HUES48 (cell line): ENCODE data around the gene TMEM63A.
A peak's percentile ranks its signal among the peaks of the same experiment; 100 is the strongest.
"Not testable (repeated sequence)": the region's sequence is repeated elsewhere in the genome, so short reads cannot be mapped to it uniquely, and the experiment has no call there.

Source experiments
- H3K27ac ChIP-seq: one replicate; pipeline ENCODE4 v1.7.0; 2013; ENCODE audit warnings: low read depth, low read length, inconsistent platforms
- H3K27me3 ChIP-seq: 2 replicates; pipeline ENCODE4 v1.6.1; 2013; ENCODE audit warnings: mild to moderate bottlenecking, low read length; ENCODE audit not compliant: control insufficient read depth, insufficient read depth
- H3K36me3 ChIP-seq: 2 replicates; pipeline ENCODE4 v1.6.1; 2013; ENCODE audit warnings: low read length; ENCODE audit not compliant: control insufficient read depth, insufficient read depth
- H3K4me1 ChIP-seq: 2 replicates; pipeline ENCODE4 v1.6.1; 2013; ENCODE audit warnings: mild to moderate bottlenecking, low read length; ENCODE audit not compliant: control insufficient read depth, insufficient read depth
- H3K4me3 ChIP-seq: 2 replicates; pipeline ENCODE4 v1.5.1; 2013; ENCODE audit warnings: mild to moderate bottlenecking, low read depth, low read length
- H3K9ac ChIP-seq: 2 replicates; pipeline ENCODE4 v1.6.1; 2013; ENCODE audit warnings: mild to moderate bottlenecking, low read depth, low read length, moderate library complexity
- H3K9me3 ChIP-seq: 2 replicates; pipeline ENCODE4 v1.6.1; 2013; ENCODE audit warnings: low read length; ENCODE audit not compliant: control insufficient read depth, insufficient read depth

The TMEM63A gene

DNA sequence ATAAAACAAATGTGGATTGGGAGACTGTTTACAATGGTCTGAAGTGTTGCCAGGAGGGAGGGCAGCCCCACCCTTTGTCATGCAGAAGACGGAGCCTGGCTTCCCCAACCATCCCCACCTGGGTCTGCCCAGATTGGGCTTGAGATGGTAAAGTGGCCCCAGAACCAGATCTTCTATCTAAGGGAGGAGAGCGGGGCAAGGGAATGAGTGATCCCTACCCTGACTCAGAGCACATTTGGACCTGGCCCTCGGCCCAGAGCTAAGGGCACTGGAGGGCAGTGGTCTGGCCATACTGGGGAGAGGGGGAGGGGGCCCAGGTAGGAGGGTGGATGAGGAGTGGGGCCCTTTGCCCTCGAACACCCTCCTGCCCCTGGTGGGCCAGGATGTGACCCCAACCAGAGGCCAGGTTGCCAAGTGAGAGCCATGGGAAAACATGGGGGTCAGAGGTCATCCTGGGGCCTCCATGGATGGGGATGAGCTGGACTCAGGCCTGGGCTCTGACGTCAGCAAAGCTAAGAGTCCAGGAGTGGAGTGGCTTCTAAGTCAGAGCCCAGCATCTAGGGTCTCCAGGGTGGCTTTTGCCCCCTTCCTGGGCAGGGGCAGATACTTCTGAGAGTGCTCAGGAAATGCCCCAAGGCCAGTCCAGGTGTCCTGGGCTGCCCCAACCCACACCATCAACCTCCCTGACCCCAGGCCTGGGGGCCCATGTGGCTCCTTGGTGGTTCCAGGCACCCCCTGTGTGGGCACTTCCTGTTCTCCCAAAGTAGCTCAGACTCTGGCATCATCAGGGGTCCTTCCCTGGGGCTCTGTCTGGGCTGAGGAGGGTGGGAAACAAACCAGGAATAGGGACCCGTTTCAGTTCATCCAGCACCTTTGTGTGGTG lies 8.4 kb upstream of the TMEM63A start:
- Histone ChIP-seq H3K4me1 (peaks cover 32% of the 10 kb centered on the region), H3K4me3 (peak overlapping the region; percentile 7; the same call in 1 of the 2 replicates), H3K27me3 (no peaks in the 10 kb centered on the region), H3K36me3 (peaks cover 8% of the 10 kb centered on the region; the same call in 1 of the 2 replicates), H3K9ac (no peak overlapping the region; the same call in 1 of the 2 replicates), H3K9me3 (no peaks in the 10 kb centered on the region), H3K27ac (peak overlapping the region; percentile 84)

DNA sequence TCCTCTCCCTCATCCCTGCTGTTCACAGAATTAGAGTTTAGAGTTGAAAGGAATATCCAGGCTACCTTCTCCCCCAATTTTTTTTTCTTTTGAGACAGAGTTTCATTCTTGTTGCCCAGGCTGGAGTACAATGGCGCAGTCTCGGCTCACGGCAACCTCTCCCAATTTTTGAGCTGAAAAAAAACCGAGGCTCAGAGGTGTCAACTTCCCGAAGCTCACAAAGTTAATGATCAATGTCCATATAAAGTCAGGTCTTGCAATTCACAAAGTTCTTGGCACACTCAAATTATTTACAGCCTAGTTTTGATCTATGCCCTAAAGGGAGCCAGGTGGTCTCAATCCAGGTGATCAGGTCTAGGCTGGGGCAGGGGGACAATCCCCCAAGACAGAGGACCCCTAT lies 7.6 kb upstream of the TMEM63A start:
- Histone ChIP-seq H3K36me3 (peaks cover 8% of the 10 kb centered on the region; the same call in 1 of the 2 replicates), H3K9ac (no peak overlapping the region; the same call in none of the 2 replicates), H3K27me3 (no peaks in the 10 kb centered on the region), H3K9me3 (no peaks in the 10 kb centered on the region), H3K4me3 (peak overlapping the region; percentile 31; the same call in 1 of the 2 replicates), H3K4me1 (peaks cover 32% of the 10 kb centered on the region), H3K27ac (peak overlapping the region; percentile 84)

DNA sequence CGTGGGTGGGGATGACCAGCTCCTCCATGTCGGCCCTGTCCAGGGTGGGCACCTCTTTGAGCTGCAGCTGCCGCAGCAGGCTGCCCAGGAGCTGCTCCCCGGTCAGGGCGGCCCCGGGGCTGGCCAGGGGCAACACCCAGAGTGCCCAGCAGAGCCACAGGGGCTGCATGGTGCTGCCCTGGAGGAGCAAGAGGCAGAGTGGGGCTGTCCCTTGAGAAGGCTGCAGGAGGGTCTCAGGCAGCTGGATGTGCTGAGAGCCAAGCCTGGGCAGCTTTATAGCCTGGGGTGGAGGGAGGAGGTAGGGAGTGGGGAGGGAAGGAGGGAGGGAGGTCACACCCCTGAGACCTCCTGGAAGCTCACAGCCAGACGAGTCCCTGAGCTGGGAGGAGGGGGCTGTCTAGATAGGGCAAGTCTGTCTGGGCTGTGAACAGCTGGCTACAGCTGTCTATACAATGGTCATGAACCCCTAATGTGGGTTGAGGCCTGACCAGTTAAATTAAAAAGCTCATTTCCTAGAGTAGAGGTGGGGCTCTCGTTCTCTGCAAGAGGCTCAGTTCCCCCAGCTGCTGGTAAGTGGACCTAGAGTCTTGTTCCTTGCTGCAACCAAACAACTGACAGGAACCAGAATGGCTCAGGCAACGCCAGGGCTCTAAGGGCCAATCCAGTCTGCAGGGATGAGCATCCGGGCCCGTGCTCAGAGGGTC lies 6.9 kb upstream of the TMEM63A start, which contains the start of gene LEFTY1:
Gene LEFTY1 (minus strand): TSS at position 249 of the 704 bp plus-strand sequence. CDS start 80 bp downstream, at position 169.
- peaks cover 8% of the 10 kb centered on the region; the same call in 1 of the 2 replicates for H3K36me3 ChIP-seq
- no peaks in the 10 kb centered on the region for H3K9me3 ChIP-seq
- H3K27me3 ChIP-seq, result no peaks in the 10 kb centered on the region
- peaks cover 32% of the 10 kb centered on the region for H3K4me1 ChIP-seq
- peak within 1 kb of the TSS; percentile 84 for H3K27ac ChIP-seq
- H3K4me3 ChIP-seq, result peak within 1 kb of the TSS; percentile 57
- H3K9ac ChIP-seq, result peak within 1 kb of the TSS; percentile 66

DNA sequence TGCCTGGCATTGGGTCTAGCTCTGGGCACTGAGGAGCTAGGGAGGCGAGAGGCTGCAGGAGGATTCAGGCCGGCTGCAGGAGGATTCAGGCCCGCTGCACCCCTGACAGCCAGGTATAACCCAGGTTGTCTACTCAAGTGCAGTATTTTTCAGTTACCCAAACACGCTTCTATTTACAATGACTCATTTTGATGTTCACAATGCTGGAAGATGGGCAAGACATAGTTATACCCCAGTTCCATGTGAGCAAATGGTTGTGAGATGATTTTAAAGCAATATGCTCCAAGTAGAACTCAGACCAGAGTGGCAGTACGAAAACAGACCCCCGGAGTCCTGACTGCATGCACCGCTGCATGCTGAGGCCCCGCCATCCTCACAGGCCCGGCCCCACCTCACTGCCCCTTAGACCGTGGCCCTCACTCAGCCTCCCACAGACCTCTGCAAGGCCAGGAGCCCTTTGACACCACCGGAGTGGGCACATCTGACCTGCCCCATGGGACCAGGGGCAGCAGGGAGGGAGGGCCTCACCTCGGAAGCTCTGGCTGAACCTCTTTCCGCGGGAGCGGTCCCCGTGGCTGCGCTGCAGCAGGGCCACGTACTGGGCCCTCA lies 6.2 kb upstream of the TMEM63A start:
- Histone ChIP-seq H3K4me1 (peaks cover 32% of the 10 kb centered on the region), H3K9me3 (no peaks in the 10 kb centered on the region), H3K27ac (peak overlapping the region; percentile 53), H3K27me3 (peaks cover 6% of the 10 kb centered on the region; the same call in 1 of the 2 replicates), H3K36me3 (peaks cover 8% of the 10 kb centered on the region; the same call in 1 of the 2 replicates), H3K9ac (peak overlapping the region; percentile 66), H3K4me3 (peak overlapping the region; percentile 57)

DNA sequence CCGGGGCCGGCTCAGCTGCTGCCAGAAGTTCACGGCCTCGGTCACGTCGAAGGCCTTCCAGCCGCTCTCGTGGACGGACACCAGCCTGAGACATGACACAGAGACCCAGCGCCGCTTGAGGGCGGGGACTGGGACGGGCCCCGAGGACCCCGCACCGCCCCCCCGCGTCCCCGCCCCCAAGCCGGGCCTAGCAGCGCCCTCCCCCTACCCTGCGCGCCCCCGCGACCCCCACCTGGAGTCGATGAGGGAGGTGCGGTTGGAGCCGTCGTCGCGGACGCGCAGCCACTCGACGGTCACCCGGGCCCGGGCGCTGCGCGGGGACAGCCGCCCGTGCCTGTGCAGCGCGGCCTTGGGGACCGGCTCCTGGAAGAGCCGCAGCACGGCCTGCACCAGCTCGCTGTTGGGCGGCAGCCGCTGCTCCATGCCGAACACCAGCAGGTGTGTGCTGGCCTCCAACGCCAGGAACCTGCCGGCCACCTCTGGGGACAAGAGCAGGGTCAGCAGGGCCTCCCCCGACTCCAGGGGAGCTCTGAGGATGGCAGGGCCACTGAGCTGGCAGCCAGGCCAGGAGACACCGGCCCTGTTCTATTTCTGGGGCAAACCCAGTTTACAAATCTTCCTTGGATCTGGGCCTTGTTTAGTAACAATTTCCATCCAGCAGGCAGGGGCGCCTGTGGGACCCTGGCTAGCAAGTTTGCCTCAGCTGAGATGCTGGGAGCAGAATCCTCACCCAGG lies 5.5 kb upstream of the TMEM63A start:
- H3K4me1 ChIP-seq, result peaks cover 32% of the 10 kb centered on the region
- peak overlapping the region; percentile 53 for H3K27ac ChIP-seq
- peak overlapping the region; percentile 57 for H3K4me3 ChIP-seq
- H3K36me3 ChIP-seq, H3K27me3 ChIP-seq, H3K9me3 ChIP-seq: not testable (repeated sequence)
- H3K9ac ChIP-seq, result peak overlapping the region; percentile 66; the same call in 1 of the 2 replicates

DNA sequence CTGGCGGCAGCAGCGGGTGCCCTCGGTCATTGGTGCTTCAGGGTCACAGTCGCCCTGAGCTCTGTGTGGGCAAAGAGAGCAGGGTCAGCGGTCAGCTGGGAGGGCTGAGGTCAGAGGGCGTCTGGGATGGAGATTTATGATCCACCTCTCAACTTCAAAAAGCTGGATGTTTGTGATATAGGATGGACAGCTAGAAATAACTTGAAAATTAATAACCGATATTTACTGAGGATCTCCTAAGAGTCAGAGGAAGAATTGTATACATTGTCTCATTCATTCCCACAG lies 4.8 kb upstream of the TMEM63A start:
- Histone ChIP-seq H3K27me3 (peaks cover 8% of the 10 kb centered on the region; the same call in 1 of the 2 replicates), H3K4me3 (peak overlapping the region; percentile 12; the same call in 1 of the 2 replicates), H3K9ac (no peak overlapping the region), H3K36me3 (peaks cover 8% of the 10 kb centered on the region; the same call in 1 of the 2 replicates), H3K27ac (no peak overlapping the region), H3K4me1 (peaks cover 32% of the 10 kb centered on the region), H3K9me3 (no peaks in the 10 kb centered on the region)

DNA sequence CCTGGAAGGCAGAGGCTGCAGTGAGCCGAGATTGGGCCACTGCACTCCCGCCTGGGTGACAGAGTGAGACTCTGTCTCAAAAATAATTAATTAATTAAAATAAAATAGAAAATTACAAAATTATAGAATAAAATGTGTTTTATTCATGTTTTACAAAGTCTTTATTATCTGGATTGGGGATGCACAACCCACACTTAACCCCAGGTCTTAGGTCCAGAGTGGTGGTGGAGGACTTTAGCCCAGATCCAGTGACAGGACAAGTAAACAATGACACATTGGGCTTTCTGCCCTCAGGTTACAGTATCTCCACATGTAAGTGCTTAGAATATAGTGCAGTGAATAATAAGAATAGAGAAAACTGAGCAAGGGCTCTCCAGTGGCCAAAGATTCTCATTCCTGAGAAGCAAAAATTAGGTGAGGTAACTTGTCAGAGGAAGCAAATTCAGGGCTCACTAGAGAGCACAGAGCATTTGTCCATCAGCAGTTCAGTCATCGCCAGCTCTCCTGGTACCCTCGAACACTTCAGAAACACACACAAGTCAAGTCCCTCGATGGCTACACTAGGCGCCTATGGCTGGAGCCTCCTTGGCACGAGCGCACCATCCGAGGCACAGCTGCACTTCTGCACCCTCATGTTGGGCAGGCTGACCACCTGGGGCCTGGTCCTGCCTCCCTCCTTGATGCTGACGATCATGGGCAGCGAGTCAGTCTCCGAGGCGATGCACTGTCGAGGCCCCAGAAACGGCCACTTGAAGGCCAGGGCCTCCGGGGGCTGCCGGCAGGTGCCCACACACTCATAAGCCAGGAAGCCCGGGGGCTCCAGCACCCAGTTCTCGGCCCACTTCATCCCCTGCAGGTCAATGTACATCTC lies 4.2 kb upstream of the TMEM63A start:
- Histone ChIP-seq H3K4me1 (peaks cover 33% of the 10 kb centered on the region), H3K4me3 (no peak overlapping the region), H3K9ac (peak overlapping the region; percentile 51), H3K27me3 (peaks cover 8% of the 10 kb centered on the region; the same call in 1 of the 2 replicates), H3K9me3 (no peaks in the 10 kb centered on the region), H3K36me3 (peaks cover 8% of the 10 kb centered on the region; the same call in 1 of the 2 replicates), H3K27ac (no peak overlapping the region)

DNA sequence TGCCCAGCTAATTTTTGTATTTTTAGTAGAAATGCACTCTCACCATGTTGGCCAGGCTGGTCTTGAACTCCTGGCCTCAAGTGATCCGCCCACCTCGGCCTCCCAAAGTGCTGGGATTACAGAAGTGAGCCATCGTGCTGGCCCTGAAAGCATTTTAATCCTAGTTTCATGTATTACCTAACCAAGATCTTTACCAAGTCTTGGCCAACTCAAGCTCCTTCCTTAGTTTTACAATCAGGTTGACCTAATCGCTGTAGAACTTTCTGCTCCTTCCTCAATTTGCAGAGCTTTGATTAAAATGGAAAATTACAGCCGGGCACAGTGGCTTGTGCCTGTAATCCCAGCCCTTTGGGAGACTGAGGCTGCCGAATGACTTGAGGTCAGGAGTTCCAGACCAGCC lies 3.2 kb upstream of the TMEM63A start:
- peaks cover 8% of the 10 kb centered on the region; the same call in 1 of the 2 replicates for H3K27me3 ChIP-seq

DNA sequence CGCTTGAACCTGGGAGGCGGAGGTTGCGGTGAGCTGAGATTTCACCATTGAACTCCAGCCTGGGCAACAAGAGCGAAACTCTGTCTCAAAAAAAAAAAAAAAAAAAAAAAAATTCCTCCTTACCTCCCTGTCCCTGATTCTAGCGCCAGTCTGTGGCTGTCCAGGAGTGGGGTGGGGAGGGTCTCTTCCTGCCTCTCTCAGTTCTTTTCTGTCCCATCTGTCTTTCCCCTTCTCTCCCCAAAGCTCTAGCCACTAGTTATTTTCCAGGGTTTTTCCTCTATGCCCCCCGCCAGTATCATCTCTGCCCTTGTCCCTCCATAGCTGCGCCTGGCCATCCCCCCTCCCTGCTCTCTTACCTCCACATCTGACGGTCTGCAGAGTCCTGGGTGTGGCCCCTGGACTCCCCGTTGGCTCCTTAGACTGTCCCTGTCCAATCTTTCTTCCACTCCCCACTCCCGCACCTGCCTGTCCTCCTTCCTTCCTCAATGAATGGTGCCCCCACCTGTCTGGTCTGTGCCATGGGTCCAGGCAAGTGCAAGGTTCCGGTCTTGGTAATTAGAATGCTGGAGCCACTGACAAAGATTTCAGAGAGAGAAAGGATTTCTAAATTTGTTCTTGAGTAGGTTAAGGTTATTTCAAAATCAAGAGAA lies 1.6 kb upstream of the TMEM63A start:
- no peak overlapping the region for H3K9ac ChIP-seq
- peak overlapping the region; percentile 86 for H3K4me3 ChIP-seq
- H3K4me1 ChIP-seq, result peaks cover 24% of the 10 kb centered on the region
- peaks cover 8% of the 10 kb centered on the region; the same call in 1 of the 2 replicates for H3K27me3 ChIP-seq
- H3K36me3 ChIP-seq, result peaks cover 15% of the 10 kb centered on the region; the same call in 1 of the 2 replicates
- H3K9me3 ChIP-seq, result no peaks in the 10 kb centered on the region
- H3K27ac ChIP-seq, result no peak overlapping the region

More for the DNA sequence above, 3.2 kb upstream of the TMEM63A start:
- H3K4me1 ChIP-seq, result peaks cover 34% of the 10 kb centered on the region
- H3K9ac ChIP-seq, result no peak overlapping the region
- H3K36me3 ChIP-seq, result peaks cover 8% of the 10 kb centered on the region; the same call in 1 of the 2 replicates
- H3K27ac ChIP-seq, result no peak overlapping the region
- no peaks in the 10 kb centered on the region for H3K9me3 ChIP-seq
- no peak overlapping the region for H3K4me3 ChIP-seq
